HFFc6 (cell line): ENCODE results near the gene FRS2. TPM values are rescaled to one million over a fixed set of nuclear protein-coding genes. Genes with fewer than 3 reads are reported as not detected.

ENCODE experiments used
- DNase-seq: peaks from one replicate; pipeline ENCODE4 v3.0.0-alpha.2; 2018
- H3K27ac Mint-ChIP-seq: 2 replicates; pipeline ENCODE4 v1.8.0; 2020; ENCODE audit warnings: mild to moderate bottlenecking, mixed read lengths
- H3K27me3 Mint-ChIP-seq: 2 replicates; pipeline ENCODE4 v1.8.0; 2021; ENCODE audit warnings: mild to moderate bottlenecking, moderate library complexity, mixed read lengths; ENCODE audit not compliant: insufficient read depth
- H3K36me3 Mint-ChIP-seq: 2 replicates; pipeline ENCODE4 v1.8.0; 2021; ENCODE audit warnings: low read depth, mixed read lengths
- H3K4me1 Mint-ChIP-seq: 2 replicates; pipeline ENCODE4 v1.8.0; 2020; ENCODE audit warnings: low read depth, mixed read lengths
- H3K4me3 Mint-ChIP-seq: 2 replicates; pipeline ENCODE4 v1.8.0; 2020; ENCODE audit warnings: mild to moderate bottlenecking, moderate library complexity, mixed read lengths
- H3K9me3 Mint-ChIP-seq: 2 replicates; pipeline ENCODE4 v1.8.0; 2020; ENCODE audit warnings: mild to moderate bottlenecking, mixed read lengths
- total RNA-seq, 6 experiments: library from RNA; stranded (reverse); fragmentation: NEBNext Ultra II Directional; extraction: Animal tissue kit (Norgen Biotek cat#: 25700); gene quantifications; 2 replicates in 1 of 6; 3 replicates in 5 of 6; pipeline ENCODE4 v1.2.3, GENCODE V29; 2021
- TF ChIP-seq, protein P1 (sequence below): fragments of 200-600 bp; sonication (generic); IDR thresholded peaks from 2 replicates; pipeline ENCODE4 v1.5.0; 2021; ENCODE audit warnings: antibody characterized with exemption, mild to moderate bottlenecking

FRS2 gene
- total RNA-seq, 6 experiments from 2014 or later: 26.5 to 35.8 (median 31.1) TPM

DNA sequence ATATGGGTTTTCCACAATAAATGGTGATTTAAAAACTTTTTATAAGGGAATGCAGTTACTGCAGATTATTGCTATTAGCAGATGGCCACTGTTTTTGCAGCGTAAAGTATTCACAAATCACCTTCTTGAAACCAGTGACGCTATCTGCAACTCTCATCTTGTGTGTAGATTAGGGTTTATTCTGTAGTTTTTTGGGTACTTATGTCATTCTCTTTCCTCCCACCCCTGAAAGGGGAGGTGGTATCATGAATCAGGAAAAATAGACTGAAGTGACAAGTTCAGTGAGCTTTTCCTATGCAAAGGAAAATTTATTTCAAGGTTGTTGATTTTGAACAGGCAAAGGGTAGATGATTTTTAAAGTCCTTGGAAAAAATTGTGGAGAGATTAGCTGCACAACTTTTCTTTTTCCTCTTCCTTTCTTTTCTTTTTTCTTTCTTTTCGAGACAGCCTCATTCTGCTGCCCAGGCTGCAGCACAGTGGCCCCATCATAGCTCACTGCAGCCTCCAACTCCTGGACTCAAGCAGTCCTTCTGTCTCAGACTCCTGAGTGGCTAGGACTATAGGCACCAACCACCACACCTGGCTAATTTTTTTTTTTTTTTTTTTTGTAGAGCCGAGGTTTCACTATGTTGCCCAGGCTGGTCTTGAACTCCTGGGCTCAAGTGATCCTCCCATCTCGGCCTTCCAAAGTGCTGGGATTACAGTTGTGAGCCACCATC is 1.6 kb downstream of the FRS2 start:
- DNase-seq: no peak
- H3K4me1 Mint-ChIP-seq: peaks cover 86% of the 10 kb centered on the region

GRCh38 chr12:69473262-69473661 is 3.1 kb downstream of the FRS2 start:
- H3K4me3 Mint-ChIP-seq: peak overlapping the region; percentile 26

More for the DNA sequence above, 1.6 kb downstream of the FRS2 start:
- Mint-ChIP-seq H3K27ac (no peak overlapping the region), H3K27me3 (peaks cover 4% of the 10 kb centered on the region), H3K9me3 (no peaks in the 10 kb centered on the region), H3K4me3 (peak overlapping the region; percentile 98), H3K36me3 (peaks cover 12% of the 10 kb centered on the region; the same call in 1 of the 2 replicates)
- TF ChIP-seq, protein P1, sequence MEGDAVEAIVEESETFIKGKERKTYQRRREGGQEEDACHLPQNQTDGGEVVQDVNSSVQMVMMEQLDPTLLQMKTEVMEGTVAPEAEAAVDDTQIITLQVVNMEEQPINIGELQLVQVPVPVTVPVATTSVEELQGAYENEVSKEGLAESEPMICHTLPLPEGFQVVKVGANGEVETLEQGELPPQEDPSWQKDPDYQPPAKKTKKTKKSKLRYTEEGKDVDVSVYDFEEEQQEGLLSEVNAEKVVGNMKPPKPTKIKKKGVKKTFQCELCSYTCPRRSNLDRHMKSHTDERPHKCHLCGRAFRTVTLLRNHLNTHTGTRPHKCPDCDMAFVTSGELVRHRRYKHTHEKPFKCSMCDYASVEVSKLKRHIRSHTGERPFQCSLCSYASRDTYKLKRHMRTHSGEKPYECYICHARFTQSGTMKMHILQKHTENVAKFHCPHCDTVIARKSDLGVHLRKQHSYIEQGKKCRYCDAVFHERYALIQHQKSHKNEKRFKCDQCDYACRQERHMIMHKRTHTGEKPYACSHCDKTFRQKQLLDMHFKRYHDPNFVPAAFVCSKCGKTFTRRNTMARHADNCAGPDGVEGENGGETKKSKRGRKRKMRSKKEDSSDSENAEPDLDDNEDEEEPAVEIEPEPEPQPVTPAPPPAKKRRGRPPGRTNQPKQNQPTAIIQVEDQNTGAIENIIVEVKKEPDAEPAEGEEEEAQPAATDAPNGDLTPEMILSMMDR: no peak

DNA sequence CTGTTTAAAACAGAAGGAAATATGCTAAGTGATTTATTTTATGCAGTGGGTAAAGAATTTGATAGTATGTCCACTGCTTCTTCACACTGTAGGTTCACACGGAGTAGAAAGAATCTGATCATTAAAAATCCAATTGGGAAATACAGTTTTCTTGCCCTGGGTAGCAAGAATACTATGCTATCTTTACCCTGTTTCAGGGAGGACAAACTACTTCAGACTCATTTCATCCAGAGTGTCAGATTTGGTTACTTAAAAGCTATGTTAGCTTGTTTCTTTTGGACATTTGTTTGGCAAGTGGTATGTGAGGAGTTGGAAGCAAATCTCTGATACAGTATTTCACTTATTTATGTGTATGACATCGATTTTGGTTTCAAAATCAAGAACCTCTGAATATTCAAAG is 4.3 kb downstream of the FRS2 start:
- H3K4me3 Mint-ChIP-seq: no peak overlapping the region
- peak overlapping the region; percentile 36 for H3K27ac Mint-ChIP-seq
- DNase-seq: no peak
- peaks cover 61% of the 10 kb centered on the region for H3K4me1 Mint-ChIP-seq
- peaks cover 12% of the 10 kb centered on the region; the same call in 1 of the 2 replicates for H3K36me3 Mint-ChIP-seq
- no peaks in the 10 kb centered on the region for H3K9me3 Mint-ChIP-seq
- TF ChIP-seq, protein P1: no peak
- H3K27me3 Mint-ChIP-seq: no peaks in the 10 kb centered on the region; the same call in 1 of the 2 replicates

More at GRCh38 chr12:69473262-69473661, 3.1 kb downstream of the FRS2 start:
- DNase-seq: no peak
- Mint-ChIP-seq H3K27me3 (no peaks in the 10 kb centered on the region; the same call in 1 of the 2 replicates), H3K4me1 (peaks cover 72% of the 10 kb centered on the region), H3K9me3 (no peaks in the 10 kb centered on the region), H3K36me3 (peaks cover 12% of the 10 kb centered on the region; the same call in 1 of the 2 replicates), H3K27ac (no peak overlapping the region; the same call in 1 of the 2 replicates)
- TF ChIP-seq, protein P1: no peak

- Mint-ChIP-seq H3K27ac (peak overlapping the region; percentile 75), H3K9me3 (no peaks in the 10 kb centered on the region), H3K36me3 (peaks cover 21% of the 10 kb centered on the region; the same call in 1 of the 2 replicates), H3K4me1 (peaks cover 64% of the 10 kb centered on the region), H3K27me3 (no peaks in the 10 kb centered on the region; the same call in 1 of the 2 replicates), H3K4me3 (0 out of 2 replicates have a peak overlapping the region, but pooled peaks have one; percentile 2)
- peak; percentile 21 for DNase-seq
- TF ChIP-seq, protein P1: no peak
Observed at GRCh38 chr12:69475237-69475975, 5.2 kb downstream of the FRS2 start.

DNA sequence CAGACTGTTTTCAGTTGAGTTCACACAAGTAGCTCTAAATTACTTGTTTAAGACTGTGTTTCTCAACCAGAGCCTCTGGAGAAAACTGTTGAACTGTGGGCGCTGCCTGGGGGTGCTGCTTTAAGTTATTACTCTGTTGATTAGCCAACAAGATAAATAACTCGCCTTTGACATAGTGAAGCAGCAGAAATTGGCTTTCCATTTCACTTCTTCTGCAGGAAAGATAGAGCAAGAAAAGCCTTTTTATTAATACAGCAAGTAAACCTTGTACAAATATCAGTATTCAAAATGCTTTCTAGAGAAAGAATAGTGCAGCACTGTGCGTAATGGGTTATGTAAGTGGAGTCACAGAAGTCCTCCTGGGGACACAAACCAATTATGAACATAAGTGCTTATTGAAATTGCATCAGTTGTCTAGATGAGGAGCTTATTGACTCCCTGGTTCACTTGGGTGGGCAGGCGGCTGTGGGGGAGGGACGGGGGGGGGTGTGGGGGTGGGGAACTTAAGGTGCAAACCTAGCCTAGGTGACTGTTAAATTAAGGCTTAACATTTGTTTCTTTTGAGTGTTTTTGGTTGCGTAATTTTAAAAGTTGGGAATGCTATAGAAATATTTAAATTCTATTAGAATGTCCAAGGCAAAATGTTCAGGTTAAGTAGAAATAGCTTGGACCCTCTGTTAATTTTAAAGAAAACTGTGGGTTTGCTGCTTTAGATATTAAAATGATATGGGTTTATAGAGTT is 6.3 kb downstream of the FRS2 start:
- Mint-ChIP-seq H3K4me1 (peaks cover 64% of the 10 kb centered on the region), H3K27ac (no peak overlapping the region), H3K27me3 (no peaks in the 10 kb centered on the region), H3K9me3 (no peaks in the 10 kb centered on the region), H3K4me3 (no peak overlapping the region), H3K36me3 (peaks cover 20% of the 10 kb centered on the region; the same call in 1 of the 2 replicates)
- TF ChIP-seq, protein P1: no peak
- DNase-seq: no peak
